DOHH2 (cell line): ENCODE results near the gene KCNJ6.

ENCODE experiments used
- H3F3A ChIP-seq: fragments of 200-600 bp; sonication (generic), shearing (Covaris generic); 2 replicates; pipeline ENCODE4 v1.6.0; 2016; ENCODE audit warnings: antibody characterized with exemption, mild to moderate bottlenecking; ENCODE audit not compliant: control insufficient read depth, insufficient read depth
- H3K27ac ChIP-seq: fragments of 200-600 bp; sonication (generic); 2 replicates; pipeline ENCODE4 v1.5.1; 2014; ENCODE audit warnings: low read depth, mild to moderate bottlenecking, low read length, moderate library complexity
- H3K27me3 ChIP-seq: fragments of 200-600 bp; sonication (generic); 2 replicates; pipeline ENCODE4 v1.6.1; 2014; ENCODE audit warnings: mild to moderate bottlenecking, low read length, mixed read lengths; ENCODE audit not compliant: control insufficient read depth
- H3K36me3 ChIP-seq: fragments of 200-600 bp; sonication (generic); 2 replicates; pipeline ENCODE4 v1.6.1; 2014; ENCODE audit warnings: mild to moderate bottlenecking, low read length, moderate library complexity, mixed read lengths; ENCODE audit not compliant: control insufficient read depth
- H3K4me1 ChIP-seq: fragments of 200-600 bp; sonication (generic); 2 replicates; pipeline ENCODE4 v1.6.1; 2014; ENCODE audit warnings: mild to moderate bottlenecking, low read length, mixed read lengths; ENCODE audit not compliant: control insufficient read depth
- H3K4me2 ChIP-seq: fragments of 200-600 bp; sonication (generic); 2 replicates; pipeline ENCODE4 v1.6.0; 2014; ENCODE audit warnings: mild to moderate bottlenecking, low read length, moderate library complexity
- H3K4me3 ChIP-seq: fragments of 200-600 bp; sonication (generic); 2 replicates; pipeline ENCODE4 v1.5.1; 2014; ENCODE audit warnings: mild to moderate bottlenecking, low read length, mixed read lengths
- H3K79me2 ChIP-seq: fragments of 200-600 bp; sonication (generic); 2 replicates; pipeline ENCODE4 v1.6.1; 2014; ENCODE audit warnings: mild to moderate bottlenecking, low read length, mixed read lengths; ENCODE audit not compliant: control insufficient read depth
- H3K9me2 ChIP-seq: fragments of 200-600 bp; sonication (generic); replicated peaks from 2 replicates; pipeline ENCODE4 v1.6.1; 2014; ENCODE audit warnings: mild to moderate bottlenecking, low read length, mixed read lengths; ENCODE audit not compliant: control insufficient read depth
- H3K9me3 ChIP-seq: fragments of 200-600 bp; sonication (generic); 2 replicates; pipeline ENCODE4 v1.6.1; 2014; ENCODE audit warnings: antibody characterized with exemption, low read length, mixed read lengths; ENCODE audit not compliant: control insufficient read depth, insufficient read depth
- H4K20me1 ChIP-seq: fragments of 200-600 bp; sonication (generic); 2 replicates; pipeline ENCODE4 v1.6.0; 2014; ENCODE audit warnings: low read depth, mild to moderate bottlenecking, antibody characterized with exemption, low read length, moderate library complexity; ENCODE audit not compliant: control insufficient read depth, insufficient read depth
- CTCF ChIP-seq: fragments of 200-600 bp; sonication (generic); IDR thresholded peaks from one replicate; pipeline ENCODE4 v1.5.1; 2014; ENCODE audit warnings: antibody characterized with exemption, mild to moderate bottlenecking, low read depth, low read length; ENCODE audit not compliant: poor library complexity, severe bottlenecking
- EZH2phosphoT487 ChIP-seq: fragments of 200-600 bp; sonication (generic); IDR thresholded peaks from 2 replicates; pipeline ENCODE4 v1.6.1; 2017; ENCODE audit warnings: borderline replicate concordance, mild to moderate bottlenecking, antibody characterized with exemption, low read length, moderate library complexity, mixed read lengths

The KCNJ6 gene

GRCh38 chr21:37639756-37640155 lies 276.5 kb downstream of the KCNJ6 start:
- no peak overlapping the region for H3K4me3 ChIP-seq

GRCh38 chr21:37636152-37636860 lies 280.0 kb downstream of the KCNJ6 start:
- Histone ChIP-seq H3K79me2 (no peaks in the 10 kb centered on the region), H3K9me3 (no peaks in the 10 kb centered on the region), H3K27me3 (peaks cover 7% of the 10 kb centered on the region), H3K4me1 (no peaks in the 10 kb centered on the region), H3K4me3 (no peak overlapping the region), H3K9me2 (no peaks in the 10 kb centered on the region), H3F3A (no peaks in the 10 kb centered on the region), H3K36me3 (no peaks in the 10 kb centered on the region), H3K27ac (no peak overlapping the region), H3K4me2 (no peak overlapping the region), H4K20me1 (no peaks in the 10 kb centered on the region)
- TF ChIP-seq EZH2phosphoT487, result no peak
- TF ChIP-seq CTCF, result no peak

More at GRCh38 chr21:37639756-37640155, 276.5 kb downstream of the KCNJ6 start:
- H3K36me3 ChIP-seq, result no peaks in the 10 kb centered on the region
- no peaks in the 10 kb centered on the region for H4K20me1 ChIP-seq
- H3K9me2 ChIP-seq, result no peaks in the 10 kb centered on the region
- no peak for TF ChIP-seq EZH2phosphoT487
- no peak for TF ChIP-seq CTCF
- peaks cover 10% of the 10 kb centered on the region; the same call in 1 of the 2 replicates for H3K27me3 ChIP-seq
- H3F3A ChIP-seq, result no peaks in the 10 kb centered on the region
- H3K4me1 ChIP-seq, result no peaks in the 10 kb centered on the region
- no peaks in the 10 kb centered on the region for H3K9me3 ChIP-seq
- no peak overlapping the region for H3K4me2 ChIP-seq
- no peaks in the 10 kb centered on the region for H3K79me2 ChIP-seq
- no peak overlapping the region for H3K27ac ChIP-seq

- no peaks in the 10 kb centered on the region for H3K79me2 ChIP-seq
- no peaks in the 10 kb centered on the region for H3K9me2 ChIP-seq
- no peaks in the 10 kb centered on the region for H3K36me3 ChIP-seq
- no peaks in the 10 kb centered on the region for H3K9me3 ChIP-seq
- H3F3A ChIP-seq, result no peaks in the 10 kb centered on the region
- no peaks in the 10 kb centered on the region for H4K20me1 ChIP-seq
- no peak overlapping the region for H3K27ac ChIP-seq
- TF ChIP-seq EZH2phosphoT487 (no peak), CTCF (no peak)
- H3K4me2 ChIP-seq, result no peak overlapping the region
- H3K27me3 ChIP-seq, result peaks cover 16% of the 10 kb centered on the region
- no peaks in the 10 kb centered on the region for H3K4me1 ChIP-seq
- no peak overlapping the region for H3K4me3 ChIP-seq
These were observed 284.7 kb downstream of the KCNJ6 start for GRCh38 chr21:37631319-37632117.
